Endometrial microvascular endothelial cells (primary cell): Measurements from ENCODE around the gene FOXN3. TPM values are rescaled to one million over a fixed set of nuclear protein-coding genes. Genes with fewer than 3 reads are reported as not detected.

Experiments
- in situ Hi-C: cut with HindIII; loops from 2 replicates; pipeline ENCODE4 v1.10.0; 2017; ENCODE audit warnings: low sequenced_read_pairs, low pct_unique_long_range_greater_than_20kb; ENCODE audit errors: inconsistent ontology term
- total RNA-seq: library from RNA; depleted of rRNA; stranded (reverse); fragments of >200 nt; gene quantifications from one replicate; pipeline ENCODE4 v1.2.3, GENCODE V29; 2015; ENCODE audit errors: inconsistent ontology term

FOXN3 gene
- total RNA-seq, 1 donor from 2014 or later, result 49.3 TPM

- in situ Hi-C loops, result no loop called here
These were observed 270.8 kb downstream of the FOXN3 start for GRCh38 chr14:89146274-89146673.

GRCh38 chr14:89144642-89145041 lies 272.4 kb downstream of the FOXN3 start:
- in situ Hi-C loops, result no loop called here

- in situ Hi-C loops, result no loop called here
These were observed 273.0 kb downstream of the FOXN3 start for GRCh38 chr14:89144066-89144465.

- in situ Hi-C loops, result no loop called here
These were observed 273.4 kb downstream of the FOXN3 start for GRCh38 chr14:89143595-89143994.

GRCh38 chr14:89142366-89142765 lies 274.7 kb downstream of the FOXN3 start:
- in situ Hi-C loops, result no loop called here

GRCh38 chr14:89141862-89142261 lies 275.2 kb downstream of the FOXN3 start:
- in situ Hi-C loops, result no loop called here

GRCh38 chr14:89140326-89140725 lies 276.7 kb downstream of the FOXN3 start:
- in situ Hi-C loops, result no loop called here

GRCh38 chr14:89139404-89140247 lies 277.4 kb downstream of the FOXN3 start:
- in situ Hi-C loops, result no loop called here

- in situ Hi-C loops, result no loop called here
These were observed 278.2 kb downstream of the FOXN3 start for GRCh38 chr14:89138846-89139245.

- in situ Hi-C loops, result no loop called here
These were observed 279.4 kb downstream of the FOXN3 start for GRCh38 chr14:89137526-89138163.

- in situ Hi-C loops, result no loop called here
These were observed 280.4 kb downstream of the FOXN3 start for GRCh38 chr14:89136587-89136986.

- in situ Hi-C loops, result no loop called here
These were observed 282.4 kb downstream of the FOXN3 start for GRCh38 chr14:89134640-89135039.

GRCh38 chr14:89131004-89131750 lies 285.9 kb downstream of the FOXN3 start:
- in situ Hi-C loops, result no loop called here

GRCh38 chr14:89129570-89129969 lies 287.5 kb downstream of the FOXN3 start:
- in situ Hi-C loops, result no loop called here

- in situ Hi-C loops, result no loop called here
These were observed 288.6 kb downstream of the FOXN3 start for GRCh38 chr14:89128311-89129026.

- in situ Hi-C loops, result no loop called here
These were observed 290.6 kb downstream of the FOXN3 start for GRCh38 chr14:89126461-89126860.

- in situ Hi-C loops, result no loop called here
These were observed 291.8 kb downstream of the FOXN3 start for GRCh38 chr14:89125216-89125615.

- in situ Hi-C loops, result no loop called here
These were observed 293.2 kb downstream of the FOXN3 start for GRCh38 chr14:89123851-89124250.

GRCh38 chr14:89123215-89123614 lies 293.8 kb downstream of the FOXN3 start:
- in situ Hi-C loops, result no loop called here
